Central memory CD8-positive, alpha-beta T cell (primary cell): Measurements from ENCODE around the gene KDM4B.

Experiments
- ATAC-seq: fragments of 150-1000 bp; cut with Tn5 transposase; replicated peaks from 2 replicates; pipeline ENCODE4 v1.10.0; 2022; ENCODE audit warnings: mild to moderate bottlenecking, moderate FRiP score, moderate number of reproducible peaks; ENCODE audit not compliant: poor library complexity, severe bottlenecking; ENCODE audit errors: extremely low read depth
- DNase-seq, 2 donors: peaks; one replicate each; pipeline ENCODE4 v3.0.0; 2021; ENCODE audit warnings: low spot score in 2 of 2
- H3K27ac Mint-ChIP-seq: one replicate; pipeline ENCODE4 v1.8.0; 2022; ENCODE audit warnings: low read depth, mild to moderate bottlenecking, moderate library complexity, mixed read lengths
- H3K27me3 Mint-ChIP-seq: one replicate; pipeline ENCODE4 v1.8.0; 2022; ENCODE audit warnings: mixed read lengths
- H3K36me3 Mint-ChIP-seq: one replicate; pipeline ENCODE4 v1.8.0; 2022; ENCODE audit warnings: mild to moderate bottlenecking, moderate library complexity, mixed read lengths; ENCODE audit not compliant: insufficient read depth
- H3K4me1 Mint-ChIP-seq: one replicate; pipeline ENCODE4 v1.8.0; 2022; ENCODE audit warnings: mixed read lengths
- H3K4me3 Mint-ChIP-seq: one replicate; pipeline ENCODE4 v1.8.0; 2022; ENCODE audit warnings: mild to moderate bottlenecking, moderate library complexity, mixed read lengths
- H3K9me3 Mint-ChIP-seq: one replicate; pipeline ENCODE4 v1.8.0; 2022; ENCODE audit warnings: mixed read lengths

Gene KDM4B

GRCh38 chr19:5012688-5013457, 44.0 kb downstream of the KDM4B start:
- H3K36me3 Mint-ChIP-seq: peaks cover 4% of the 10 kb centered on the region
- H3K4me3 Mint-ChIP-seq: no peak overlapping the region
- no peak for DNase-seq
- ATAC-seq: no peak
- no peaks in the 10 kb centered on the region for H3K27me3 Mint-ChIP-seq
- H3K27ac Mint-ChIP-seq: peak overlapping the region; percentile 55
- H3K9me3 Mint-ChIP-seq: no peaks in the 10 kb centered on the region
- peaks cover 8% of the 10 kb centered on the region for H3K4me1 Mint-ChIP-seq

- Mint-ChIP-seq H3K27me3 (no peaks in the 10 kb centered on the region), H3K27ac (no peak overlapping the region)
- ATAC-seq: no peak
Measured at GRCh38 chr19:5013761-5014160, 44.8 kb downstream of the KDM4B start.

GRCh38 chr19:5014941-5015340, 46.0 kb downstream of the KDM4B start:
- Mint-ChIP-seq H3K36me3 (peaks cover 4% of the 10 kb centered on the region), H3K9me3 (no peaks in the 10 kb centered on the region), H3K4me1 (peaks cover 3% of the 10 kb centered on the region), H3K4me3 (no peak overlapping the region), H3K27ac (peak overlapping the region; percentile 13), H3K27me3 (no peaks in the 10 kb centered on the region)
- ATAC-seq (no peak), DNase-seq (no peak)

More at GRCh38 chr19:5013761-5014160, 44.8 kb downstream of the KDM4B start:
- Mint-ChIP-seq H3K4me1 (peaks cover 8% of the 10 kb centered on the region), H3K36me3 (peaks cover 4% of the 10 kb centered on the region), H3K4me3 (no peak overlapping the region), H3K9me3 (no peaks in the 10 kb centered on the region)
- DNase-seq: no peak

GRCh38 chr19:5016268-5016667, 47.4 kb downstream of the KDM4B start:
- peaks cover 2% of the 10 kb centered on the region for H3K4me1 Mint-ChIP-seq
- no peak for DNase-seq
- ATAC-seq: no peak
- no peak overlapping the region for H3K4me3 Mint-ChIP-seq
- H3K9me3 Mint-ChIP-seq: no peaks in the 10 kb centered on the region
- H3K27me3 Mint-ChIP-seq: no peaks in the 10 kb centered on the region
- H3K27ac Mint-ChIP-seq: no peak overlapping the region
- H3K36me3 Mint-ChIP-seq: peaks cover 4% of the 10 kb centered on the region

- Mint-ChIP-seq H3K4me3 (no peak overlapping the region), H3K36me3 (peaks cover 4% of the 10 kb centered on the region), H3K9me3 (no peaks in the 10 kb centered on the region), H3K27me3 (no peaks in the 10 kb centered on the region), H3K4me1 (peaks cover 5% of the 10 kb centered on the region), H3K27ac (no peak overlapping the region)
- ATAC-seq: no peak
- no peak for DNase-seq
Measured at GRCh38 chr19:5016781-5017180, 47.9 kb downstream of the KDM4B start.

- DNase-seq: no peak
- Mint-ChIP-seq H3K27ac (no peak overlapping the region), H3K4me1 (peaks cover 5% of the 10 kb centered on the region), H3K36me3 (peaks cover 4% of the 10 kb centered on the region), H3K4me3 (no peak overlapping the region), H3K9me3 (no peaks in the 10 kb centered on the region), H3K27me3 (no peaks in the 10 kb centered on the region)
- ATAC-seq: no peak
Measured at GRCh38 chr19:5017235-5017634, 48.3 kb downstream of the KDM4B start.

- H3K4me1 Mint-ChIP-seq: peaks cover 11% of the 10 kb centered on the region
- no peaks in the 10 kb centered on the region for H3K27me3 Mint-ChIP-seq
- ATAC-seq (no peak), DNase-seq (no peak)
- H3K36me3 Mint-ChIP-seq: peaks cover 2% of the 10 kb centered on the region
- no peak overlapping the region for H3K27ac Mint-ChIP-seq
- no peak overlapping the region for H3K4me3 Mint-ChIP-seq
- no peaks in the 10 kb centered on the region for H3K9me3 Mint-ChIP-seq
Measured at GRCh38 chr19:5018224-5019015, 49.5 kb downstream of the KDM4B start.

- Mint-ChIP-seq H3K4me1 (peaks cover 11% of the 10 kb centered on the region), H3K27ac (no peak overlapping the region), H3K36me3 (peaks cover 2% of the 10 kb centered on the region), H3K4me3 (no peak overlapping the region), H3K9me3 (no peaks in the 10 kb centered on the region), H3K27me3 (no peaks in the 10 kb centered on the region)
- no peak for ATAC-seq
- DNase-seq: no peak
Measured at GRCh38 chr19:5020368-5020767, 51.5 kb downstream of the KDM4B start.

- peaks cover 2% of the 10 kb centered on the region for H3K36me3 Mint-ChIP-seq
- DNase-seq (no peak), ATAC-seq (no peak)
- no peaks in the 10 kb centered on the region for H3K27me3 Mint-ChIP-seq
- no peak overlapping the region for H3K4me3 Mint-ChIP-seq
- H3K4me1 Mint-ChIP-seq: peaks cover 11% of the 10 kb centered on the region
- H3K27ac Mint-ChIP-seq: no peak overlapping the region
- H3K9me3 Mint-ChIP-seq: no peaks in the 10 kb centered on the region
Measured at GRCh38 chr19:5021046-5021445, 52.1 kb downstream of the KDM4B start.

GRCh38 chr19:5022066-5022860, 53.4 kb downstream of the KDM4B start:
- Mint-ChIP-seq H3K9me3 (no peaks in the 10 kb centered on the region), H3K27ac (peak overlapping the region; percentile 80), H3K36me3 (peaks cover 2% of the 10 kb centered on the region)

GRCh38 chr19:5023128-5023571, 54.2 kb downstream of the KDM4B start:
- Mint-ChIP-seq H3K27ac (peak overlapping the region; percentile 80), H3K9me3 (no peaks in the 10 kb centered on the region), H3K27me3 (no peaks in the 10 kb centered on the region), H3K36me3 (peaks cover 2% of the 10 kb centered on the region), H3K4me1 (peaks cover 11% of the 10 kb centered on the region), H3K4me3 (no peak overlapping the region)
- ATAC-seq: no peak
- DNase-seq: no peak

More at GRCh38 chr19:5022066-5022860, 53.4 kb downstream of the KDM4B start:
- H3K4me1 Mint-ChIP-seq: peaks cover 11% of the 10 kb centered on the region
- DNase-seq (no peak), ATAC-seq (no peak)
- H3K4me3 Mint-ChIP-seq: no peak overlapping the region
- no peaks in the 10 kb centered on the region for H3K27me3 Mint-ChIP-seq

- ATAC-seq: no peak
- H3K9me3 Mint-ChIP-seq: no peaks in the 10 kb centered on the region
- peaks cover 2% of the 10 kb centered on the region for H3K36me3 Mint-ChIP-seq
- no peak overlapping the region for H3K27ac Mint-ChIP-seq
- no peaks in the 10 kb centered on the region for H3K27me3 Mint-ChIP-seq
- no peak overlapping the region for H3K4me3 Mint-ChIP-seq
- no peak for DNase-seq
- H3K4me1 Mint-ChIP-seq: peaks cover 15% of the 10 kb centered on the region
Measured at GRCh38 chr19:5024282-5024681, 55.4 kb downstream of the KDM4B start.
